K562 (cell line): Measurements from ENCODE around the gene PLPPR2.

Source experiments
- FOXM1 ChIP-seq, 2 experiments: fragments of 450-650 bp in 1 of 2; sonication (generic) in 1 of 2; formaldehyde crosslinking in 1 of 2; IDR thresholded peaks; 2 replicates each; pipeline versions ENCODE4 v1.6.1 to v1.9.0; 2017 to 2022; ENCODE audit warnings: low read depth in 2 of 2, mild to moderate bottlenecking in 2 of 2, missing genetic modification reagents in 1 of 2, moderate library complexity in 1 of 2
- GTF2A2 ChIP-seq: IDR thresholded peaks from 2 replicates; pipeline ENCODE4 v1.6.1; 2016; ENCODE audit warnings: mild to moderate bottlenecking, missing genetic modification characterization, missing compliant biosample characterization
- KLF10 ChIP-seq: fragments of 250-450 bp; sonication (Bioruptor Pico); IDR thresholded peaks from 2 replicates; pipeline ENCODE4 v1.6.1; 2021; ENCODE audit warnings: matching md5 sums
- MAFF ChIP-seq: IDR thresholded peaks from 2 replicates; pipeline ENCODE4 v1.6.1; 2012; ENCODE audit warnings: low read length, improper control_type of control experiment
- NCOR1 ChIP-seq: fragments of 450-650 bp; IDR thresholded peaks from 2 replicates; pipeline ENCODE4 v1.6.1; 2016; ENCODE audit warnings: mild to moderate bottlenecking, moderate library complexity
- NFIX ChIP-seq: fragments of 250-450 bp; sonication (Bioruptor Pico); IDR thresholded peaks from 2 replicates; pipeline ENCODE4 v1.4.0; 2020; ENCODE audit warnings: low read depth, mild to moderate bottlenecking, moderate library complexity
- STAG1 ChIP-seq: sonication (generic); formaldehyde crosslinking; IDR thresholded peaks from 2 replicates; pipeline ENCODE4 v1.5.0; 2020; ENCODE audit warnings: missing genetic modification reagents, borderline replicate concordance
- ZC3H11A ChIP-seq: IDR thresholded peaks from 2 replicates; pipeline ENCODE4 v1.6.1; 2012; ENCODE audit warnings: low read depth, low read length, improper control_type of control experiment
- ZNF124 ChIP-seq: sonication (generic); formaldehyde crosslinking; IDR thresholded peaks from 2 replicates; pipeline ENCODE4 v1.8.1; 2022; ENCODE audit warnings: missing genetic modification reagents
- ZNF766 ChIP-seq: fragments of 200-800 bp; sonication (Bioruptor generic); conservative IDR thresholded peaks from 2 replicates; pipeline ENCODE4 v1.6.1; 2016; ENCODE audit warnings: missing genetic modification characterization, missing compliant biosample characterization

GRCh38 chr19:11331502-11331901 is 23.7 kb upstream of the PLPPR2 start:
- TF ChIP-seq NFIX (no peak), ZC3H11A (no peak), ZNF124 (no peak), MAFF (no peak), KLF10 (no peak), ZNF766 (no peak), FOXM1 (IDR thresholded peaks at IDR 0.05; ENCODE audit: low read depth) (no peak), FOXM1 (CRISPR knock-in tag; IDR thresholded peaks at IDR 0.05; ENCODE audit: low read depth) (no peak), STAG1 (CRISPR knock-in tag) (no peak), GTF2A2 (tag) (no peak), NCOR1 (no peak)
